HL-60 (cell line): ENCODE data around the gene VWA3B.

Experiments
- CTCF ChIP-seq: IDR thresholded peaks from one replicate; pipeline ENCODE4 v1.5.1; 2011; ENCODE audit warnings: low read length, control low read depth, inconsistent platforms; ENCODE audit not compliant: insufficient read depth
- GABPA ChIP-seq: IDR thresholded peaks from 2 replicates; pipeline ENCODE4 v1.6.1; 2012; ENCODE audit warnings: low read depth
- POLR2AphosphoS5 ChIP-seq: IDR thresholded peaks from 2 replicates; pipeline ENCODE4 v1.6.1; 2012; ENCODE audit warnings: low read depth
- SPI1 ChIP-seq: IDR thresholded peaks from 2 replicates; pipeline ENCODE4 v1.6.1; 2012; ENCODE audit warnings: low read depth, mild to moderate bottlenecking, borderline replicate concordance
- TF ChIP-seq, protein P1 (sequence below): IDR thresholded peaks from 2 replicates; pipeline ENCODE4 v1.6.1; 2012; ENCODE audit warnings: low read depth; ENCODE audit not compliant: insufficient replicate concordance

DNA sequence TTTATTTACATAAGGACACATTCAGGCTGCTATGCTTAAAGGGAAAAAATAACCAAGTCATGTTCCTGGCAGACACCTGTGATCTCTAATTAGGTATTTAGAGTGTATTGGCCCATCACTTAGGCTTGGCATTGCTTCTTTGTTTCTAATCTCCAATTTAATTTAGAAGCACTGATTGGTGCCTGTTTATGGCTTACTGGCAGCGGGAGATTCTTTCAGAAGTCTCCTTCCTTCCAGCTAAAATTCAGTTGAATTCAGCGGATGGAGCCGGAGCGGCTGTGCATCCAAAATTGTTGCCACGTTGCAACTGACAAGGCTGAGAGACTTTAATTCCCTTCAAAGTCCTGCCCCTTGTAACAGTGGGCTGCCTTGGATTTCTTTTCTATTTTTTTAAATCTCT, 66.5 kb downstream of the VWA3B start:
- TF ChIP-seq CTCF, result no peak
- TF ChIP-seq POLR2AphosphoS5, result no peak
- TF ChIP-seq SPI1, result no peak
- TF ChIP-seq, protein P1, sequence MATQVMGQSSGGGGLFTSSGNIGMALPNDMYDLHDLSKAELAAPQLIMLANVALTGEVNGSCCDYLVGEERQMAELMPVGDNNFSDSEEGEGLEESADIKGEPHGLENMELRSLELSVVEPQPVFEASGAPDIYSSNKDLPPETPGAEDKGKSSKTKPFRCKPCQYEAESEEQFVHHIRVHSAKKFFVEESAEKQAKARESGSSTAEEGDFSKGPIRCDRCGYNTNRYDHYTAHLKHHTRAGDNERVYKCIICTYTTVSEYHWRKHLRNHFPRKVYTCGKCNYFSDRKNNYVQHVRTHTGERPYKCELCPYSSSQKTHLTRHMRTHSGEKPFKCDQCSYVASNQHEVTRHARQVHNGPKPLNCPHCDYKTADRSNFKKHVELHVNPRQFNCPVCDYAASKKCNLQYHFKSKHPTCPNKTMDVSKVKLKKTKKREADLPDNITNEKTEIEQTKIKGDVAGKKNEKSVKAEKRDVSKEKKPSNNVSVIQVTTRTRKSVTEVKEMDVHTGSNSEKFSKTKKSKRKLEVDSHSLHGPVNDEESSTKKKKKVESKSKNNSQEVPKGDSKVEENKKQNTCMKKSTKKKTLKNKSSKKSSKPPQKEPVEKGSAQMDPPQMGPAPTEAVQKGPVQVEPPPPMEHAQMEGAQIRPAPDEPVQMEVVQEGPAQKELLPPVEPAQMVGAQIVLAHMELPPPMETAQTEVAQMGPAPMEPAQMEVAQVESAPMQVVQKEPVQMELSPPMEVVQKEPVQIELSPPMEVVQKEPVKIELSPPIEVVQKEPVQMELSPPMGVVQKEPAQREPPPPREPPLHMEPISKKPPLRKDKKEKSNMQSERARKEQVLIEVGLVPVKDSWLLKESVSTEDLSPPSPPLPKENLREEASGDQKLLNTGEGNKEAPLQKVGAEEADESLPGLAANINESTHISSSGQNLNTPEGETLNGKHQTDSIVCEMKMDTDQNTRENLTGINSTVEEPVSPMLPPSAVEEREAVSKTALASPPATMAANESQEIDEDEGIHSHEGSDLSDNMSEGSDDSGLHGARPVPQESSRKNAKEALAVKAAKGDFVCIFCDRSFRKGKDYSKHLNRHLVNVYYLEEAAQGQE, result no peak
- TF ChIP-seq GABPA, result no peak
